Mucosa of descending colon (tissue), 3 donors: Measurements from ENCODE around the gene TMEM151B. TPM values are rescaled to one million over a fixed set of nuclear protein-coding genes. Genes with fewer than 3 reads are reported as not detected.

ENCODE experiments used
- ATAC-seq: fragments of 200-7000 bp; cut with Tn5 transposase; one replicate; pipeline ENCODE4 v1.9.1; 2020; ENCODE audit warnings: mild to moderate bottlenecking, moderate library complexity
- DNase-seq, 3 donors: peaks; one replicate each; pipeline ENCODE4 v3.0.0-alpha.2; 2020
- H3K36me3 ChIP-seq: fragments of 200-600 bp; one replicate; pipeline ENCODE4 v1.8.0; 2021; ENCODE audit warnings: low read depth, mild to moderate bottlenecking
- H3K4me1 ChIP-seq: fragments of 200-600 bp; one replicate; pipeline ENCODE4 v1.8.0; 2021; ENCODE audit warnings: low read depth, mild to moderate bottlenecking
- H3K4me3 ChIP-seq: fragments of 200-600 bp; one replicate; pipeline ENCODE4 v1.8.0; 2021; ENCODE audit warnings: mild to moderate bottlenecking
- H3K9me3 ChIP-seq: fragments of 200-600 bp; one replicate; pipeline ENCODE4 v1.8.0; 2021; ENCODE audit warnings: mild to moderate bottlenecking
- CTCF ChIP-seq: fragments of 200-600 bp; IDR thresholded peaks from one replicate; pipeline ENCODE4 v1.8.0; 2022; ENCODE audit warnings: antibody characterized with exemption, mild to moderate bottlenecking
- intact Hi-C, 2 donors: fragments of 100-400 bp; cut with DNase I in 1 of 2; cut with micrococcal nuclease in 1 of 2; formaldehyde crosslinking; loops; one replicate each; pipeline versions ENCODE4 v1.11.0 to v1.11.1; 2022; cut with DNase I, micrococcal nuclease
- total RNA-seq, 3 donors: library from RNA; stranded (reverse); fragmentation: NEBNext Ultra II Directional in 2 of 3; extraction: Animal tissue kit (Norgen Biotek cat#: 25700) in 2 of 3; gene quantifications; one replicate each; pipeline versions ENCODE4 v1.2.1 to v1.2.4, GENCODE V29; 2021 to 2023
- donor health status: DM: no; HTN: no; CAD: no; lungs with moderate emphysema.
- donor health status: DM: no; HTN: no; CAD: no.
- donor health status: DM: no; HTN: yes; CAD: no.

The TMEM151B gene
- total RNA-seq, 3 donors from 2014 or later: 0.17 to 1.4 (median 0.31) TPM

- Histone ChIP-seq H3K4me3 (no peak overlapping the region), H3K36me3 (no peaks in the 10 kb centered on the region), H3K4me1 (no peaks in the 10 kb centered on the region), H3K9me3 (no peaks in the 10 kb centered on the region)
- no peak for TF ChIP-seq CTCF
- intact Hi-C loops: no loop called here
- ATAC-seq: no peak
- DNase-seq: no peak
Measured at GRCh38 chr6:44284867-44285266, 14.6 kb downstream of the TMEM151B start.

- Histone ChIP-seq H3K4me1 (no peaks in the 10 kb centered on the region), H3K9me3 (no peaks in the 10 kb centered on the region), H3K36me3 (no peaks in the 10 kb centered on the region), H3K4me3 (no peak overlapping the region)
- no peak for TF ChIP-seq CTCF
- intact Hi-C loops: no loop called here
- DNase-seq (no peak), ATAC-seq (no peak)
Measured at GRCh38 chr6:44285552-44286284, 15.5 kb downstream of the TMEM151B start.

- no peak for DNase-seq
- no peak for TF ChIP-seq CTCF
- Histone ChIP-seq H3K36me3 (no peaks in the 10 kb centered on the region), H3K4me1 (no peaks in the 10 kb centered on the region), H3K9me3 (no peaks in the 10 kb centered on the region), H3K4me3 (no peak overlapping the region)
- intact Hi-C loops: no loop called here
- ATAC-seq: no peak
Measured at GRCh38 chr6:44286285-44286565, 16.0 kb downstream of the TMEM151B start.

- DNase-seq (no peak), ATAC-seq (no peak)
- Histone ChIP-seq H3K4me3 (no peak overlapping the region), H3K36me3 (no peaks in the 10 kb centered on the region), H3K4me1 (no peaks in the 10 kb centered on the region), H3K9me3 (no peaks in the 10 kb centered on the region)
- no peak for TF ChIP-seq CTCF
- intact Hi-C loops: no loop called here
Measured at GRCh38 chr6:44286747-44287146, 16.5 kb downstream of the TMEM151B start.

GRCh38 chr6:44289726-44290260 lies 19.5 kb downstream of the TMEM151B start:
- Histone ChIP-seq H3K4me3 (no peak overlapping the region), H3K4me1 (no peaks in the 10 kb centered on the region), H3K9me3 (no peaks in the 10 kb centered on the region), H3K36me3 (no peaks in the 10 kb centered on the region)
- ATAC-seq (no peak), DNase-seq (no peak)
- no peak for TF ChIP-seq CTCF
- intact Hi-C loops: no loop called here
